Activated naive CD4-positive, alpha-beta T cell treated with Interleukin-2 at 50 U/mL for 16 hours (primary cell): ENCODE measurements around the gene SSC5D.
A peak's percentile ranks its signal among the peaks of the same experiment; 100 is the strongest.
"Not testable (repeated sequence)": the region's sequence is repeated elsewhere in the genome, so short reads cannot be mapped to it uniquely, and the experiment has no call there.

ENCODE experiments used
- DNase-seq: peaks from one replicate; pipeline ENCODE4 v3.0.0-alpha.2; 2020

The SSC5D gene

DNA sequence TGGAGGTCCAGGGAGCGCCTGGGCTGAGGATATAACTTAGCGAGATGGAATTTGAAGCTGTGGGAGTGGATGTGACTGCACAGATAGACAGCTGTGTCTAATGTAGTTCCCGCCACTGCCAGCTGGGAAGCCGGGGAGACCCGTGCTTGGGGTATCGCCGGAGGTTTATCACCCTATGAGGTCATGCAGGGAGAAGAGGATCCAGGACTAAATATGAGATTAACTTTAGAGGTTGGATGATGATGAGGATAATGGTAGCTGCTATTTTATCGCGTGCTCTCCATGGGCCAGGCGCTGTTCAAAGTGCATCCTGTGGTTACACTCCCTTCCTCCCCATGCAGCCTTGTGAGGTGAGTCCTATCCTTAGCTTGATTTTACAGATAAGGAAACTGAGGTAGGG, 19.9 kb downstream of the SSC5D start:
- no peak for DNase-seq

DNA sequence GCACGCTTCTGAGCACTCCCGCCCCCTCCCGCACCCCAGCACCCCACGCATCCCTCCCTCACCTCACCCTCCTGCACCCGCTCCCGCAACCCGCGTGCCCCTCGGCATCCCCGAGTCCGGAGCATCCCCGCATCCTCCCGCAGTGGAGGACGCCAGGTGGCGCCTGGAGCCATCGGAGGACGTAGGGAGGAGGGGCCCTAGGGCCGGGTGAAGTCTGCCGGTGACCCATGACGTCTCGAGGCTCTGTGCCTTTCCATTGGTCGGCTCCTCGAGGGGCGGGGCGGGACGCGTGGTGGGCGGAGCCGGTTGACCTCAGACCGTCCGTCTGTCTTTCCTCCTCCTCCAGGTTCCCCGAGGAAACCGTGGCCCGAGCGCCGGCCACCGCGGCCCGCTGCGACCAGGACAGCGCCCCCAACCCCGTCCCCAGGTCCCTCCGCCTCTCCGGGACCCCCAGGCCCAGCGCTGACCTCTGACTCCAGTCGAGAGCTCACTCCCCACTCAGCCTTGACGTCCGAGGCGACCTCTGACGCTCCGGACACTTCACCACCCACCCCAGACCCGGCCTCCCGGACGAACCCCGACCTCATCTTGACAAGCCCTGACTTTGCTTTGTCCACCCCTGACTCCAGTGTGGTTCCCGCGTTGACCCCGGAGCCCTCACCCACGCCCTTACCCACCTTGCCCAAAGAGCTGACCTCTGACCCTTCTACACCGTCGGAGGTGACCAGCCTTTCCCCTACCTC, 28.8 kb downstream of the SSC5D start:
- DNase-seq, result peak; percentile 89

DNA sequence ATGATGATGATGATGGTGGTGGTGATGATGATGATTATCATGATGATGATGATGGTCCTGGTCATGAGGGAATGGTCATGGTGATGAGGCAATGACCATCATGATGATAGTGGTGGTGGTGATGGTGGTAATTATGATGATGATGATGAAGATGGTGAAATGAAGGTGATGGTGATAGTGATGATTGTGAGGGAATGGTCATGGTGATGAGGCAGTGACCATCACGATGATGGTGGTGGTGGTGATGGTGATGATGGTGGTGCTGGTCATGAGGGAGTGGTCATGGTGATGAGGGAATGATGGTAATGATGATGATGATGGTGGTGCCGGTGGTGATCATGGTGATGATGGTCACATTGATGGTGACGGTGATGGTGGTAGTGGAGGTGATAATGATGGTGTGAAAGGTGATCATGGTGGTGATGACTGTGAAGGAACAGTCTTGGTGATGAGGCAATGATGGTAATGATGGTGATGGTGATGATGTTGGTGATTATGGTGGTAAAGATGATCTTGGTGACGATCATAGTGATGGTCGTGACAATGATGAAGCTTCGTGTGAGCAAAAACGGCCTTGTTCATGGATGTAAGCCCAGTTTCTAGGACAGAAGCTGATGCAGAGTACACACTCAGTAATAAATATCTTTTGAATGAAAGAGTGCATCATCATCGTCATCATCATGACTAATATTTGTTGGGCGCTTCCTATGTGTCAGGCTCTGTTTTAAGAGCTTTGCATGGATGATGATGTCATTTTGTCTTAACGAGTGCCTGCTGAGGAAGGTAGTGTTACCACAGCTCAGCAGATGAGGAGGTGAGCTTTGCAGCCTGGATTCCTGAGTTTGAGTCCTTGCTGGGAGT, 31.4 kb downstream of the SSC5D start:
- DNase-seq, result no peak

DNA sequence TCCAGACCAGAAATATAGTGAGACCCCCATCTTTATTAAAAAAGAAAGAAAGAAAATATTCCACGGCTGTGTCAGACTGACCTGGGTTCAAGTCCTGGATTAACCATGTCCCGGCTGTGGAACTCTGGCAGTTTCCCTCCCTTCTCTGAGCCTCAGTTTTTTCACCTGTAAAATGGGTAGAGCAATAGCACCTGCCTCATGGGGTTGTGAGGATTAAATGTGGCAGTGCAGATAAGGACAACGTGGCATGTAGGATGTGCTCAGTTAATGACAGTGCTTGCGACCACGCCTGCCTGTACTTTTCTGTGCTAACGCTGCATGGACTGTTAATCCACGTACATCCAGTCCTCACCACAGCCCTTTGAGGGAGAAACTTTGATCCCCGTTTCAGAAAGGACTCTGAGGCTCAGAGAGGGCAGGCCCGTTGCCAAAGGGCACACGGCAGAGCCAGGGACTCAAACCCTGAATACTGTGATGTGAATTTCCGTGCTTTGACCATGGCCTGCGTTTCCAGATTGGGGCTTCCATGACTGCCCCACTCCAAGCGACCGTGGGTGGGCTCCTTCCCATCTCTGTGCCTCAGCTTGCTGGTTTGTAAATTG, 32.6 kb downstream of the SSC5D start:
- DNase-seq, result no peak

DNA sequence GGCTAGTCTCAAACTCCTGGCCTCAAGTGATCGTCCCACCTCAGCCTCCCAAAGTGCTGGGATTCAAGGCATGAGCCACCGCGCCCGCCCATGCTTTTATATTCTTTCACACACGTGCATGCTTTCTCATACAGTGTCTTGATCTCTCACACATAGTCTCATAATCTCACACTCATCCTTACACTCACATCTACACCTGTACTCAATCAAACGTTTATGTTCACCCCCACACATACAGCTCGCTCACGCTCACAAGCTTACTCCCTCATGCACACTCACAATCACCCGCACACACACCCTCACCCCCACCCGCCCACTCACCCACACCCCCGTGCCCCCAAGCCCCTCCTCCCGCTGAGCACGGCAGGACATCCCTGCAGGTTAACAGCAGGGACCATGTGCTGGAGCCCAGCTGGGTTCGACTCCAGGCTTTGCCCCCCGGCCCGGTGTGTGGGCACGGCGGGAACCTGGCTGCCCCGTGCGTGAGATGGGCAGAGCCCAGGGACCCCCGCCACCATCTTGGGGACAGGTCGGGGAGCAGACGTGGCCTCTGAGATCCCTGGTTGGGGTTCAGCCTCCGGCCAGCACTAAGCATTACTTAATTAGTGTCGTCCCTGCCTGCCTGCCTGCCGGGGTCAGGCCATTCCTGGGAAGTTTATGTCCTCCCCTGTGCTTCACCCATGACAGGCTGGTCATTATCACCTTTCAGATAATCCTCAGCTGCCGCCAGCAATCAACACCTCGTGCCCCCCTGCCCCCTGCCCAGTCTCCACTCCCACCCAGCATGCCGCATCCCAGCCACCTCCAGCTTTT, 37.3 kb downstream of the SSC5D start:
- no peak for DNase-seq

DNA sequence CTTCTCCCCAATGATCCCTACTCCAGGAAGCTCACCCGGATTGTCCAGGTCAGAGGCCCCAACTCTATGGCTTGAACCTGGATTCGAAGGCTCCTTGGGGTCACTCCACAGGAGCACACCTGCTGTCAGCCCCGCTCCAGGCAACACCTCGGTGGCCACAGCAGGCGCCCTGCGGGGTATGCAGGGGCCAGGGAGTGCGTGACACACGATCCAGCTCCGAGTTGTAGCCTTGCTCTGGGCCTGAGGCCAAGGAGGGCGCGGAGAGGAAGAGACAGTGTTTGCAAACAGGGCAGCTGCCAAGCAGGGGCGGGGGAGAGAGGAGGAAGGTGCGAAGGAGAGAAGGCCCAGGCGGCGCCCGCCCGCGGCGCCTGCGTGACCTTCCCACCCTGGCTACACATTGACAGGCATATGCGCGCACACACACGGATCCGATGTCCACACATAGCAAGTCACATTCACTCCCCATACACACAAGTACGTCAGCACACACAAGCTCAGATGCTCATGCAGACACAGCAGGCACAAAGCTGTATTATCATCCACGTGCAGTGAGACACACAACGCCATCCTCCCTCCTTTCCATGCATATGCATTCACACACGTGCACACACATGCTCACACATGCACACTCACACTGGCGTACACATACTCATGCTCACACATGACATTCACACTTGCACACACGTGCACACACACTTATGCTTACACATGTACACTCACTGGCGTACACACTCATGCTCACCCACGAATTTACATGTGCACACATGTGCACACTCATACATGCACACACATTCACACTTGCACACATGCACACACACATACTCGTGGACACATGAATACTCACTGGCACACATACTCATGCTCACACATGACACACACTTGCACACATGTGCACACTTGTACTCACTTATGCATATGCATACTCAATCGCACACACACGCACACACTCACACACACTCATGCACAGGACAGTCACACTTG, 38.3 kb downstream of the SSC5D start:
- DNase-seq, result no peak

DNA sequence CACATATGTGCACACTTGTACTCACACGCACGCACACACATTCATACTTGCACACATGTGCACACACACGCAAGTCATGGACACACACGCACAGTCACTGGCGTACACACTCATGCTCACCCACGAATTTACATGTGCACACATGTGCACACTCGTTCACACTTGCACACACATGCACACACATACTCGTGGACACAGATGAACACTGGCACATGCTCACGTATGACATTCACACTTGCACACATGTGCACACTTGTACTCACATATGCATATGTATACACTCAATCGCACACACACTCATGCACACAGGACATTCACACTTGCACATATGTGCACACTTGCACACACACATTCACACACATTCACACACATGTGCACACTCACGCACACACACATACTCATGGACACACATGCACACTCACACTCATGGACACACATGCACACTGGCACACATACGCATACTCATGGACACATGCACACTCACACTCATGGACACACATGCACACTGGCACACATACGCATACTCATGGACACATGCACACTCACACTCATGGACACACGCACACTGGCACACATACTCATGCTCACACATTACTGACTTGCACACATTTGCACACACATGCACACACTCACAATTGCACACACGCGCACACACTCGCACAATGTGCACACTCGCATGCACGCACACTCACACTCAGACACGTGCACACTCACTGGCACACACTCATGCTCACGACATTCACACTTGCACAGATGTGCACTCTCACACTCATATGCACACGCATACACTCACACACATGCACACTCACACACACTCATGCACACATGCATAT, 39.2 kb downstream of the SSC5D start:
- DNase-seq, result no peak

DNA sequence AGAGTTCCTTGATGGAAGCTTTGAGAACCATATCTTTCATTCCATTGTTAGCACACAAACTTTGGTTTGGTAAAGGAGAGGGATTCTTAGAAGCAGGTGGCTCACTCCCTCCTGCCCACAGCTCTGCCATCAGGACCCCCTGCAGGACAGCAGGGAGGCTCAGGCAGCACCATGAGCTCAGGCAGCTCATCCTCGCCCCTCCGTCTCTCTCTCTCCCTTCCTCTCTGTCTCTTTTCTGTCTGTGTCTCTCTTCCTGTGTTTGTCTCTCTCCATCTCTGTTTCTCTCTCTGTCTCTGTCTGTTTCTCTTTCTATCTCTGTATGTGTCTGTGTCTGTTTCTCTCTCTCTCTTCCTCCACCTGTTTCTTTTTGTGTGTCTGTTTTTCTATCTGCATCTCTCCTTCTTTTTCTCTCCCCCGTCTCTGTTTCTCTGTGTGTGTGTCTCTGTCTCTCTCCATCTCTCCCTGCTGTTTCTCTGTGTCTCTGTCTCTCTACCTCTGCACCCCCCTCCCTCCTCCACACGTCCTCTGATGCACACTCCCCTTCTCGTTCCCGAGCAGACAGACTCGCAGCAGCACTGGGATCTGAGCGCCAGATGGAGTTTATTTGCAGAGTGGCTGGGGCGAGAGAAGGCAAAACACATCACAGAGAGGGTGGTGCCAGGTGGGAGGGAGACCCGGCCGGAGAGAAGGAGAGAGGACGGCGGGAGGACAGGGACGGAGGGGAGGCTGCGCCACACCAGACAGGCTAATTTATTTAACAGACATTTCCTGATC, 40.0 kb downstream of the SSC5D start:
- no peak for DNase-seq

DNA sequence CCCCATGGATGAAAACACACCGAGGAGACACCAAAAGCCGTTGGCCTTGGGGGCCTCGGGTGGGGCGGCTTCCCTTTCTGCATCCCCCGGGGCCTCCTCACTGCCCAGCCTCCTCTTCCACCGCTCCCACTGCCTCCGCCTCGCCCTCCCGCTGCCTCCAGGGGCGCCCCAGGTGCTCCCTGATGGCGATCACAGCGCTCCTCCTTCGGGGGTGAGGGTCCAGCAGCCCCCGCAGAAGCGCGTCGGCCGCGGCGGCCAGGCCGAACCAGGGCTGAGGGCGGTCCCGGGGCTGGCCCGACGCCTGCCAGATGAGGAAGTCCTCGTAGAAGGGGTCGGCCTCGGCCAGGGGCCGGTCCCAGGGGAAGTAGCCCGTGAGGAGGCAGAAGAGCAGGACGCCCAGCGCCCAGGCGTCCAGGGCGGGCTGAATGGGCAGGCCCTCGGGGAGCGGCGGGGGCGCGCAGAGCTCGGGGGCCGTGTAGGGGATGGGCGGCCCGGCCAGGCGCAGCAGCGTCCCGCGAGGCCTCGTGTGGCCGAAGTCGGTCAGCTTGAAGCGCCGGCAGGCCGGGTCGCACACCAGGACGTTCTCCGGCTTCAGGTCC, 41.5 kb downstream of the SSC5D start:
- DNase-seq, result no peak

DNA sequence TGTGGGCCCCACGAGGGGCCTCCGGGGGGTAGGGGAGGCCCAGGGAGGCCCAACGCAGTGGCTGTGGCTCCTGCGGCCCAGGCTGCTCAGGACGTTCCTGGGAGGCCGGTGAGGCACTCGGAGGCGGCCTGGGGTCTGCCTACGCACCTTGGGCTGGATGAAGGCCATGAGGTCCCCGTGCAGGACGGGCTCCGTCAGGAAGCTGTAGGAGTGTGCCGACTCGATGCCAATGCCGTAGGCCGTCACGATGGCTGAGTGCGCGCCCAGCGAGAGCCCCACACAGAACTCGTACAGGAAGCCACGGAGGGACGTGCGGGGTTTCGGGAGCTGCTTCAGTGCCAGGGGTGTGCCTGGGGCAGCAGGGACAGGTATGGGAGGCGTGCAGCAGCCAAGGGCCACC, 42.8 kb downstream of the SSC5D start:
- DNase-seq, result no peak

DNA sequence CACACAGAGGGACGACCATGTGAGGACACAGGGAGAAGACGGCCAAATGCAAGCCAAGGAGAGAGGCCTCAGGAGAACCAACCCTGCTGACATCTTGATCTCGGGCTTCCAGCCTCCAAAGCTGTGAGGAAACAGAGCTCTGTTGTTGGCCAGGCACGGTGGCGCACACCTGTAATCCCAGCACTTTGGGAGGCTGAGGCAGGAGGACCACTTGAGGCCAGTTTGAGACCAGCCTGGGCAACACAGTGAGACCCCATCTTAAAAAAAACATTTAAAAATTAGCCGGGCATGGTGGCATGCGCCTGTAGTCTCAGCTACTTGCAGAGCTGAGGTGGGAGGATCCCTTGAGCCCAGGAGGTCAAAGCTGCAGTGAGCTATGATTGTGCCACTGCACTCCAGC, 46.0 kb downstream of the SSC5D start:
- not testable (repeated sequence) for DNase-seq

DNA sequence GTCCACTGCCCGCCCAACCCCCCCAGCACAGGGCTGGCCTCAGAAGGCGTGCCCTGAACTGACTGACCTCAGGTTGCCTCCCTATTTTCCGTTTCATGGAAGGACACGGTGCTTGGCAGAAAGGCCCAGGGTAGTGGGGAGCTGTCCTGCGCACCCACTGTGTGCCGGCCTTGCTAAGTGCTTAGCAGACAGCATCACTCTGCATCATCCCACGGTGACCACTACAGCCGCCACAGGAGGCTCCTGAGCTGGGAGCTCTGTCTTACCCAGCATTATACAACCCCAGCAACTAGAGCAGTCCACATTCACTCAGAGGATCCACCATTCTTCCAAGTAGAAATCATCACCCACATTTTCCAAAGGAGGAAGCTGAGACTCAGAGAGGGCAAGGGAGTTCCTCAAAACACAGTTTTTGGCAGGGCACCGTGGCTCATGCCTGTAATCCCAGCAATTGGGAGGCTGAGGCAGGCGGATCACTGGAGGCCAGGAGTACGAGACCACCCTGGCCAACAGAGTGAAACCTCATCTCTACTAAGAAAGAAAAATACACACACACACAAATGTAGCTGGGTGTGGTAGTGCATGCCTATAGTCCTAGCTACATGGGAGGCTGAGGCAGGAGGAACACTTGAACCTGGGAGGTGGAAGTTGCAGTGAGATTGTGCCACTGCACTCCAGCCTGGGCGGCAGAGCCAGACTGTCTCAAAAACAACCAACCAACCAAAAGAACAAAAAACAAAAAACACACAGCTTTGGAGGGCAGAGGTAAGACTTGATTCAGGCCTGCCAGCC, 47.1 kb downstream of the SSC5D start:
- no peak for DNase-seq

DNA sequence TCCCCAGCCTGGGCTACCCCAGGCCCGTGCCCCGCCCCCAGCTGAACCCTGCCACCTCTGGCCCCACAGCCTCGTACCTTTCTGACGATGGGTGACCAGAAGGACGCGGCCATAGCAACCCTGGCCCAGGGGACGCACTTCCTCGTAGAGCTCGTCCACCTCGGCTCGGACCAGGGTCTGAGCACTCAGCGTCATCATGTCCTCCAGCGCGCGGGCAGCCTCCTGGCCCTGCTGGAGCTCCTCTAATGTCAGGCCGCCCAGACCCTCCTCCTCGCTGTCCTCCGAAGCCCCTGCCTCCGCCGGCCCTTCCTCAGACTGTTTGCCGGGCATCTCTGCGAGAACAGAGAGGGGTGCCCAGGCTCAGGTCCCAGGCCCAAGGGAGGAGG, 47.7 kb downstream of the SSC5D start:
- DNase-seq, result no peak

DNA sequence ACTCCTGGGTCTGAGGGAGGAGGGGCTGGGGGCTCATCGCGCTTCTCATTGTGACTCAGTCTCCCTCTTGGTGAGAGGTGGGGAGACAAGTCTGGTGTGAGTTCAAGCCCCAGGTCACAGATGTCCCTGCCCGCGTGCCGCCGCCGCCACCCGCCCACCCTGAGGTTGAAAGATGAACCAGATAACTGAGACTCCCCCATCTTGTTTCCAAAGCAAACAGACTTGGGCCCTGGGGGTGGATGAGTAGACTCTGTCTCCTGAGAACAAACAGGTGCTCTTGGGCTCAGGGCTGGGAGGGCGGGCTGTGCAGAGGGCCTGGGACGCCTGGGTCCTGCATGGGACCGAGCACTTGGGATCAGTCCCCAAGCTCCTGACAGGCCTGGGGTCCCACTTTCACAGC, 48.1 kb downstream of the SSC5D start:
- no peak for DNase-seq

DNA sequence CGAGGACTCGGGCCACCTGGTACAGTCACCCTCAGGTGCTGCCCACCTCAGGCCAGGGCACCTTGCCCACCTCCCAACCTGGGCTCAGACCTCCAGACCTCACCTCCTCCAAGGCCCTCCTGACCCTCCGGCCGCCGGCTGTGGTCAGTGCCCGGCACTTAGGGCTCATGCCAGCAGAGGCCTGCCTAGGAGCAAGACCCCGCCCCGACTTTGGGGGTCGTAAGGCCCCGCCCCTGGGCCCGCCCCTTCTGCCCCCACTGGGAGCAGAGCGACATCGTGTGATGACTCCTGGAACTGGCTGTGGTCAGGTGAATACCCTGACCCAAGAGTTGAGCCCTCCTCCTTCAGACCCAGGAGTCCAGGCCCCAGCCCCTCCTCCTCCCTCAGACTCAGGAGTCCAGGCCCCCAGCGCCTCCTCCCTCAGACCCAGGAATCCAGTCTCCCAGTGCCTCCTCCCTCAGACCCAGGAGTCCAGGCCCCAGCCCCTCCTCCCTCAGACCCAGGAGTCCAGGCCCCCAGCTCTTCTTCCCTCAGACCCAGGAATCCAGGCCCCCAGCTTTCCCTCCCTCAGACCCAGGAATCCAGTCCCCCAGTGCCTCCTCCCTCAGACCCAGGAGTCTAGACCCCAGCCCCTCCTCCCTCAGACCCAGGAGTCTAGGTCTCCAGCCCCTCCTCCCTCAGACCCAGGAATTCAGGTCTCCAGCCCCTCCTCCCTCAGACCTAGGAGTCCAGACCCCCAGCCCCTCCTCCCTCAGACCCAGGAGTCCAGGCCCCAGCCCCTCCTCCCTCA, 48.9 kb downstream of the SSC5D start, which contains the start of gene SBK2:
Gene SBK2 (minus strand): TSS at position 183 of the 790 bp plus-strand sequence. CDS start 839 bp downstream, outside the sequence.
- DNase-seq, result no peak

DNA sequence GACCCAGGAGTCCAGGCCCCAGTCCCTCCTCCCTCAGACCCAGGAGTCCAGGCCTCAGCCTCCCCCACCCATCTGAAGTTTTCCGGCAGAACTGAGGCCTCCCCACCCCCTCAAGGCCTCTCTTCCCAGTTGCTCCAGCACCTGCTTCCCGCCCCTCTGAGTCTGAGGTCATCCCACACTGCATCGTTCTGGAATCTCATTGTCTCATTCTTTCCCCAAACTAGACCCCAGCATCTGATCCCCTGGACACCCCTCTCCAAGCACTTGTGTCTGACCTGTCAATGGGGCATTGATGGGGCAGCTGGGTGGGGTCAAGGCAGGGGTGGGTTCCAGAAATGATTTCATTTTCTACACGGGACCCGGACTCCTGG, 49.5 kb downstream of the SSC5D start:
- no peak for DNase-seq

DNA sequence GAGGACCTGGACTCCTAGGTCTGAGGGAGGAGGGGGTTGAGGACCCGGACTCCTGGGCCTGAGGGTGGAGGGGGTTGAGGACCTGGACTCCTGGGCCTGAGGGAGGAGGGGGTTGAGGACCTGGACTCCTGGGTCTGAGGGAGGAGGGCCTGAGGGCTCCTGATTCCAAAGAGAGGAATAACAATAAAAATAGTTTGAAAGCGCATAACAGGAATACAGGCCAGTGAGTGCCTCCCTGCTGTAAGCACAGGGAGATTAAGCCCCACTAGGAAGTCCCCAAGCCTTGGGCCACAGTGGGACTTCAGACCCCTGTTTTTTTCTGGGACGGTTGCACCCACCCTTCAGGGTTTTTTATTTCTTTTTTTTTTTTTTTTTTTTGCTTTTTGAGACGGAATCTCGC, 49.9 kb downstream of the SSC5D start:
- DNase-seq, result no peak
